Sciatic nerve (tissue), 2 donors: Measurements from ENCODE around the gene RAB1A. TPM values are rescaled to one million over a fixed set of nuclear protein-coding genes. Genes with fewer than 3 reads are reported as not detected.
"Not testable (repeated sequence)": the region's sequence is repeated elsewhere in the genome, so short reads cannot be mapped to it uniquely, and the experiment has no call there.

Experiments
- ATAC-seq: fragments of 200-7000 bp; cut with Tn5 transposase; one replicate; pipeline ENCODE4 v1.9.1; 2020; ENCODE audit warnings: mild to moderate bottlenecking, moderate library complexity
- DNase-seq: peaks from one replicate; pipeline ENCODE4 v3.0.0-alpha.2; 2020; ENCODE audit warnings: low spot score
- intact Hi-C: fragments of 100-400 bp; cut with DNase I; formaldehyde crosslinking; loops from one replicate; pipeline ENCODE4 v1.14.2; 2022
- total RNA-seq: library from RNA; stranded (reverse); fragmentation: NEBNext Ultra II Directional; extraction: Animal tissue kit (Norgen Biotek cat#: 25700); gene quantifications from one replicate; pipeline ENCODE4 v1.2.1, GENCODE V29; 2021
- donor health status: DM: no; HTN: no; CAD: no.
- donor health status: DM: no; HTN: no; CAD: no.

Gene RAB1A
- total RNA-seq, 1 donor from 2014 or later: 100 TPM

DNA sequence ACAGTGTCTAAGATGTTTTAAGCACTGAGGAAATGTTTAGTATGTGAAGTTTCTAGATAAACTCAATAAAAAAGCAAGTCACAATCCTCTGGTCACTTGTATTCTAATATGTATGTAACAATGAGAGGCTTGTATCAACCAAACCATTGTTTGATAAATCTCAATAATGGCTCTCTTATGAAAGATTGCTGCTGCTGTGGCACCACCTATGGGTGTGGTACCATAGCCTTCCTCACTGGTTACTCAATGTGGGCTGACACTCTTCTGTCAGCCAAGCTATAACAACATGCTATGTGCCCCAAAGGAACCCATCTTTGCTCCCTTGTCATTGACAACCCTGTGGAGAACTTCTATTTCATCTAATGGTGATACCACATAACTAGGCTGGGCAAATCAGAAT, 12.6 kb upstream of the RAB1A start:
- no peak for DNase-seq
- ATAC-seq: peak; percentile 48
- intact Hi-C loops: no loop called here

DNA sequence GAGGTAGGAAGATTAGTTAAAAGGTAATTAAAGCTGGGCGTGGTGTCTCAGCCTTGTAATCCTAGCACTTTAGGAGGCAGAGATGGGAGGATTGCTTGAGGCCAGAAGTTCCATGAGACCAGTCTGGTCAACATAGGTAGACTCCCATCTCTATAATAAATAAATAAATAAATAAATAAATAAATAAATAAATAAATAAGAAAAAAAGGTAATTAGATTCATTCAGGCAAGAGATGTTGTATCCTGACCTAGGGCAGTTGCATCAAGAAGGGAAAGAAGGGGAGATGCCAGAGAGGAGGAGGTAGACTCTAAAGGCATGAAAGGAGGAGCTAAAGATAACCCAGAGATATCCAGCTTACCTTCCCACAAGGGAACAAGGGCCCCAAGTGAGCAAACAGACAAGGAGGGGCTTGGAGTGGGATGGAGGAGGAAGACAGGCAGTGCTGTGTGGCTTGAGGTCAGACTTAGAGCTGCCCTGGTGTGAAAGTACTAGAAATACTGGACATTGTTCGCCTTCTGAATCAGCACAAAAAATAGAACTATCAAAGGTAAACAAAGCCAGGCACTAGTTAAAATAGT, 7.4 kb upstream of the RAB1A start:
- ATAC-seq: no peak
- intact Hi-C loops: no loop called here
- no peak for DNase-seq

DNA sequence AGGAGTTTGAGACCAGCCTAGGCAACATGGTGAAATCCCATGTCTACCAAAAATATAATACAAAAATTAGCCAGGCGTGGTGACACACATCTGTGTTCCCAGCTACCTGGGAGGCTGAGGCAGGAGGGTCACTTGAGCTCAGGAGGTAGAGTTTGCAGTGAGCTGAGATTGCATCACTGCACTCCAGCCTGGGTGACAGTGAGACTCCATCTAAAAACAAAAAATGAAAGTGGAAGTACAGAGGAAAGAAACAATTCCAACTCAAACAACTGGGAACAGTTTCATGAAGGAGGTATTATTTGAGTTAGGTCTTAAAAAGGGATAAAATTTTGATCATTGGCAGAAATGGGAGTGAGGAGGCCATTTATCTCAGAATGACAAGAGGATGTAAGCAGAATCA, 6.3 kb upstream of the RAB1A start:
- peak; percentile 53 for ATAC-seq
- intact Hi-C loops: no loop called here
- no peak for DNase-seq

DNA sequence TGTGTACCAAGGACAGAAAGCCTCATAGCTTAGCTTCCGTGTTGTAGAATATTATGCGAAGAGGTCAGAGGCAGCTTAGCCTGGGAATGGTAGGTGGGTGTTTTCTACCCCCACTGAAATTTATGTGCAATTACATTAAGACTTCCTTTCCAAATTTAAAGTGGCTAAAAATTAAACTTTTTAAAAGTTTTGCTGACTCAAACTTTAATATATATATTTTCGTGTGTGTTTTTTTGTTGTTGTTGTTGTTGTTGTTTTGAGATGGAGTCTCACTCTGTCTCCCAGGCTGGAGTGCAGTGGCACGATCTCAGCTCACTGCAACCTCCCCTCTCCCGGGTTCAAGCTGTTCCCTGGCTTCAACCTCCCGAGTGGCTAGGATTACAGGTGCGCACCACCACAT, 4.3 kb upstream of the RAB1A start:
- DNase-seq: no peak
- intact Hi-C loops: no loop called here
- no peak for ATAC-seq

DNA sequence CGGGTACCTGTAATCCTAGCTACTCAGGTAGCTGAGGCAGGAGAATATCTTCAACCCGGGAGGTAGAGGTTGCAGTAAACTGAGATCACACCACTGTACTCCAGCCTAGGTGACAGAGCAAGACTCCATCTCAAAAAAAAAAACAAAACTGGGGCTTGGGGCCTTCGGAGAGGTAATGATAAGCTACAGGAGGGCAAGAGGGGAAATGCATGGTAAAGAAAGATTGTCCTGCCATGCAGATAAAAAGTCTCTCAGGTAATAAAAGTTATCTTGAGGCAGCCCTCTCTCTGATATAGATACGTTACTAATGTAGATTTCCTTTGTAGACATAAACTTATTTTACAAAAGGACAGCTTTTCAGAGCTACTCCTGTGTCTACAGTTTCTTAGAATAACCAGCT, 3.7 kb upstream of the RAB1A start:
- DNase-seq (no peak), ATAC-seq (no peak)
- intact Hi-C loops: no loop called here

DNA sequence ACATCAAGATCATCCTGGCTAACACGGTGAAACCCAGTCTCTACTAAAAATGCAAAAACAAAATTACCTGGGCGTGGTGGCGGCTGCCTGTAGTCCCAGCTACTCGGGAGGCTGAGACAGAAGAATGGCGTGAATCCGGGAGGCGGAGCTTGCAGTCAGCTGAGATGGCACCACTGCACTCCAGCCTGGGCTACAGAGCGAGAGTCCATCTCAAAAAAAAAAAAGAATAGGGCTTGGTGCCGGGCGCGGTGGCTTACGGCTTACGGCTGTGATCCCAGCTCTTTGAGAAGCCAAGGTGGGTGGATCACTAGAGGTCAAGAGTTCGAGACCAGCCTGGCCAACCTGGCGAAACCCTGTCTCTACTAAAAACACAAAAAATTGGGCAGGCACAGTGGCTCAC, 3.0 kb upstream of the RAB1A start:
- ATAC-seq, intact Hi-C loops, DNase-seq: not testable (repeated sequence)

DNA sequence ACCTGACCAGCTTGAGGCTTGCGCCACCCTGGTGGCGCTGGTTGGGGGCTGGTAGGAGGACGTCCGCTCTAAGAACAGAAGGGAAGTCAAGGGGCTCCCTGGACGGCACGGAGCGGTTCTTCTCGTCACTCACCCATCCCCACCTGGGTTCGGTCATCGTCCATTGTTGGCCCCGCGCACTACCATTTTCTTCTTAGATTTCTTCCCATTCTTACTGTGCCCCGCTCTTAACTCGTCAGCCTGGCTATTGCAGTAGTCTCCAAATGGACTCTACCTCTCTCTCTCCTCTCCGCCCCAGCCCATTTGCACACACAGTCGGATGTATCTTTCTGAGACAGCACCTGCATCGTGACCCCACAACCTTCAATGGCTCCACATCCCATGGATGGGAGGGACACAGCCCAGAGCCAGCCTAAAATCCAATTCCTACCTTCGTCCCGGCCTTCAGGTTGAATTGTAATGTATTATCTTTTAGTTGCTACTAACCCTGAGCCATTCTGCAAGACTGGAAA, 814 bp upstream of the RAB1A start:
- intact Hi-C loops: no loop called here
- ATAC-seq (peak; percentile 48), DNase-seq (no peak)

DNA sequence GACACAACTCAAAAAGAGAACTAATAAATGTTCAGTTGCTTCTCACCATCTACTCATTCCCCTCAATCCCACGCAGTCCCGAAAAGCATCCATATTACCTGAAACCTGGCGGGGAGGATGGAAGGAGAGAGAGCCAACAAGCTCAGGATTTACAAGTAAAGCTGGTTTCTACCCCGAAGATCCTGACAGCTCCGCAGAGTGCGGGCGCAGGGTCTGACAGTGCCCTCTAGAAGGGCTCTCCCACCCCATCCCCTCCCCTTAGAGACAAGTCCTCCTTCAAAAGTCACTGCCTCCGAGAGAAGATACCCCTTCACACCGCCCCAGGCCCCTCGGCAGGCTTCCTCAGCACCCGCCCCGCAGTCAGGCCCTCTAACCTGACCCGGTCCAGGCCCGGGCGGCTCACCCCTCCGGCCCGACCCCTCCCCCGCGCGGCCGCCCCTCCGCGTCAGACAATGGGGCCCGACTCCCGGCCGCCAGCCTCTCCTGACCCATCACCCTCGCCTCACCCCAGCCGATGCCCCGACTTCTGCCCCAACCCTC, 550 bp downstream of the RAB1A start:
- intact Hi-C loops: no loop called here
- peak; percentile 45 for ATAC-seq
- peak; percentile 82 for DNase-seq

DNA sequence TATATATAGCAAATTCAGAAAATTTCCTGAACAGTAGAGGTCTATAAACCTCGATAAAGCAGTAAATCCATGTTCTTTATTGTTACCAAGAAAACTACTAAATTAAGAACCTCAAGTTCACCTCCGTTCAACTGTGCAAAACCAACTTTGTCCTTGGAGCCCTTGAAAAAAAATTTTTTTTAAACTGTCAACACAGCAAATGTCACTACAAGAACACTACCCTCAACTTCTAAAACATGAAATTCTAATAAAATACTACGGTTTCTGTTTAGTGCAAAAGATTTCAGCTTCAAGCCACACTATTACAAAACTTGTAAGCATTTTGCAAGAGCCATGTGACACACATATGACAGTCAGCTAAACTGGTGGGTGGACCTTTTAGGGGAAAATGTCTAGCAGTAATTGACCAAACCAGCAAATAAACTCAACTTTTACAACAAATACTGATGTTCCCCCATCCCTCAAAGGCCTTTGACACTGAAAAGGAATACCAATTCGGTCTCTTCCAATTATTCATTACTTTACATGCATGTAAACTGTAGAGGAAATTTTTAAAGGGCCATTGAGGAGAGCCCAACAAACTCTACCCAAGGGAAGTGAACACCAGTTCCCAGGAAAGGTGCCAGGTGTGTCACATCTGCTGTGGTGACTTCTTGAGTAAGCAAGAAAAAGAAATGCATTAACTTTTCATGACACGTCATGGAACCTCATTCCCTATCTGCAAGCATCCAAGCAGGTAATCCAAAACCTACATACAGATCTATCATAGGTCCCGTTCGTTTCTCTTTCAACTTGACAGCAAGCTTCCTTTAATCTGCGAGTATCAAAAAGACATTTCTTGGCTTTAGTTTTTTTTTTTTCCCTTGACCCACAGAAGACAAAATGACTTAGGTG, 1.4 kb downstream of the RAB1A start:
- DNase-seq (no peak), ATAC-seq (no peak)
- intact Hi-C loops: no loop called here

DNA sequence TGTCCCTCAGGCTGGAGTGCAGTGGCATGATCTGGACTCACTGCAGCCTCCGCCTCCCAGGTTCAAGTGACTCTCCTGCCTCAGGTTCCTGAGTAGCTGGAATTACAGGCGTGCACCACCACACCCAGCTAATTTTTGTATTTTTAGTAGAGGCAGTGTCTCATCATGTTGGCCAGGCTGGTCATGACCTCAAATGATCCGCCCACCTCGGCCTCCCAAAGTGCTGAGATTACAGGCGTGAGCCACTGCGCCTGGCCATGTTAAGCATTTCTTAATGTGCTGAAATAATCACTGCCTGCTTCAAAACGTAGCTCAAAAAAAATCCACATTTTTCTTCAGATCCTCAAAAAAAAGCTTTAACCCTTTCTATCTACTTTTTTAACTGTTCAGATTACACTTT, 4.4 kb downstream of the RAB1A start:
- DNase-seq, ATAC-seq, intact Hi-C loops: not testable (repeated sequence)

DNA sequence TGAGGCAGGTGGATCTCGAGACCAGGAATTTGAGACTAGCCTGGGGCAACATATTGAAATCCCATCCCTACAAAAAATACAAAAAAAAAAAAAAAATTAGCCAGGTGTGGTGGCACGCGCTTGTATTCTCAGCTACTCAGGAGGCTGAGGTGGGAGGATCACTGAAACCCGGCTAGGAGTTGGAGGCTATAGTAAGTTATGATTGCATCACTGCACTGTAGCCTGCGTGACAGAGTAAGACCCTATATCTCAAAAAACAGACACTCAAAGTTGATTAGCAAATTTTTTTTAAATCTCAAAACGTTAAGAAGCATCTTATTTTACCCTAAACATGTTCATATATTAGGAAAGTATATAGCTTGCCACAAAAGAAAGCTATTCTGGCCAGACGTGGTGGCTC, 7.6 kb downstream of the RAB1A start:
- intact Hi-C loops: no loop called here
- ATAC-seq (no peak), DNase-seq (no peak)

DNA sequence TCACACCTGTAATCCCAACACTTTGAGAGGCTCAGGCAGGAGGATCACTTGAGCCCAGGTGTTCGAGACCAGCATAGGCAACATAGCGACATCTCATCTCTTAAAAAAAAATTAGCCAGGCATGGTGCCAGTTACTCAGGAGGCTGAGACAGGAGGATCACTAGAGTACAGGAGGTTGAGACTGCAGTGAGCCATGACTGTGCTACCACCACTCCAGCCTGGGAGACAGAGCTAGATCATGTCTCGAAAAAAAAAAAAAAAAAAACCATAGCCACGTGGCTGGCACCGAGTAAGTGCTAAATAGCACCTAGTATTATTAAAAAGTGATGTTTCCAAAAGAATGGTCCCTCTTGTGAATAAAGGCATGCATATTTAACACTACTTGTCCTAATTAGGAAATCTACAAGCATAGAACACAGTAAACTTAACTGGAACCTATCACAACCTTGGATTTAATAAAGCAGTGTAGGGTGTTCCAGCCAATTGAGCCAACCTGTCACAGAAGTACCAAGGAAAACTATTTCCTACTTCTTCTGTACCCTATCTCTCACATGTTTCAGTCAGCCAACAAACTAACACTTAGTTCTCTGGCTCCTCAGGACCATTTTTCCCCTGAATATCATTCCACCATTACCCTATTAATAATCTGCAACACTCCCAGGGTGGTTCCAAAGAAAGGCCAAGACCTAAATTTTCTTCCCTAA, 8.8 kb downstream of the RAB1A start:
- DNase-seq (no peak), ATAC-seq (no peak)
- intact Hi-C loops: no loop called here

DNA sequence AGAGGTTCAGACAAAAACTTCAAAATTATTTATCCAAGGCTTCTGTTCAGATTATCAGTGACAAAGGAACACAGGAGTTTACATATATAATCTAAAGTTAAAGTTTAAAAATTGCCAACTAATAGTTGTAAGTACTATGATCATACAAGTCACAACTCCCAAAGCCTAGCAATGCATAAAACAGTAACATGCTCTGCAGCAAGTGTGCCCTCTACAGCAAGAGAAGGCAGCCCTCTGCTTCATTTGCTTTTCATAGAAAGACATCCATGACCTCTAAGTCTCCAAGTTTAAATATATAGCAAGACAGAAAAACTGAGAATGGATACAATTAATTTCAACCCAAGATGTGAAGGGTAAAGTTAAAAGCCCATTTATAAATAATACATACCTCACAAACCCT, 13.3 kb downstream of the RAB1A start:
- DNase-seq (no peak), ATAC-seq (no peak)
- intact Hi-C loops: no loop called here

DNA sequence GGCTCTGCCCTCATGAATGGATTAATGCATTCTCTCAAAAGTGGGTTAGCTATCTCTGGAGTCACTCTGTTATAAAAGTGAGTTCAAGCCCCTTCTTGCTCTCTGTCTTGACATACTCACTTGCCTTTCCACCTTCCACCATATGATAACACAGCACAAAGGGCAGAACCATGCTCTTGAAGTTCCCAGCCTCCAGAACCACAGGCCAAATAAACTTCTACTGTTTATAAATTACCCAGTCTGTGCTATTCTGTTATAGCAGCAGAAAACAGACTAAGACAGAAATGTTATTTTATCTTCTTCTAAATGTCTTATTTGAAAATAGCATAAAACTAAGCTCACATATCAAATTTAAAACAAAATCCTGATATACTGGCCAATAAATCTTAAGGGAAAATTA, 15.0 kb downstream of the RAB1A start:
- DNase-seq: no peak
- no peak for ATAC-seq
- intact Hi-C loops: no loop called here

DNA sequence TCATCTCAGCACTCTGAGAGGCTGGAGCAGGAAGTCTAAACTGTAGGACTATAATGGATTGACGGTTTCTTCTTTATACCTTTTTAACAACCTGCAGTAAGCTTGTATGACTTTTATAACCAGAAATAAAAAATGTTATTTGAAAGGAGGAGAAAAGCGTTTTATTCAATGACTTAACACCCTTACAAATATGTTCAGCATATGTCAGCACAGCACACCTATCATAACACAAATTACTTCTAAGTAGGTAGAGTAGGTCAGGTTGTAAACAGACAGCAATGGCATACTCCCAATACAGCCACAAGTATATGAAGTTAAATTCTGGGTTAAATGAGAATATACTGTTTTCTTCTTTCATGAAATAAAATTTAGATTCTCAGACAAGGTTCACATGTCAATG, 16.1 kb downstream of the RAB1A start:
- intact Hi-C loops: no loop called here
- ATAC-seq: no peak
- DNase-seq: no peak

DNA sequence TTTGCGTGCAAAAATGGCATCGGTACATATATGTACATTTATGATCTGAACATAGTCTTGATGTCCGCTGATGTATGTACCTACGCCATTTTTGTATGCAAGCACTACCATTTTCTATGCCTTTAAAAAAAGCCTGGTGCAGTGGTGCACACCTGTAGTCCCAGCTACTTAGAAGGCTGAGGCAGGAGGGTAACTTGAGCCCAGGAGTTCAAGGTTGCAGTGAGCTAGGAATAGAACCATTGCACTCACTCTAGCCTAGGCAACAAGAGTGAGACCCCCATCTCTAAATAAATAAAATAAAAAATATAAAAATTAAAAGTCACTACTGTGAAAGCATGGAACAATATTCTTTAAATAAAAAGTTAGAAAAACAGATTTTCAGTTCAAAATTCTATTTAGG, 16.7 kb downstream of the RAB1A start:
- intact Hi-C loops: no loop called here
- ATAC-seq (no peak), DNase-seq (no peak)

DNA sequence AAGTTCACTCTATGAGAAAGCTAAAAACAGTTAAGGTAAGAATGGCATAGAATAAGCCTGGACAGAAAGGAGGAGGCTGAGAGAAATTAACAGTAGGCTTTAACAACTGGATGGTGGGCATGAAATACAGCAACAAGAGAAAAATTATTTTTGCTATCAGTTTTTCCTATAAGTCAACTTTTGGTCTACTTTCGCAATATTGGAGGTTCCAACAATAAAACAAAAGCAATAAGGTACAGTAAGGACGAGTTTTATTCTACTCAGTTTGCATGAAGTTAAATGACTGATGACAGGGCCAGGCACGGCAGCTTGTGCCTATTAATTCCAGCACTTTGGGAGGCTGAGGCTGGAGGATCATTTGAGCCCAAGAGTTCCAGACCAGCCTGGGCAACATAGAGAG, 17.3 kb downstream of the RAB1A start:
- ATAC-seq (no peak), DNase-seq (no peak)
- intact Hi-C loops: no loop called here

DNA sequence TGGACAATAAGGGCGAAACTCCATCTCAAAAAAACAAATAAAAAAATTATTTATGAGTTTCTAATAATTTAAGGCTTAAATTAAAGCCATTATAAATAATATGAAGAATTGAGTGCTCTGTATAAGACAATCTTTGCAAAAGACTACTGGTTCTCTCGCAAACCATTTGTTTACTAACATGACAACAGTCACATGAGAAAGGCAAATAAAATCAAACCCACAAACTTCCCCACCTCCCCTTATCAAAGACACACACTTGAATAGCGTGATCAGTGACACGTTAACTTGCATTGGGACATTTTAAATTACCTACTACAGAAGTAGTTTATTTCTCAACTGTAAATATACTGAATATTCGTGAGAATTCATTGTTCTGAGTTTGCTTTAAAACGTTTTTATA, 21.1 kb downstream of the RAB1A start:
- ATAC-seq (no peak), DNase-seq (no peak)
- intact Hi-C loops: no loop called here

DNA sequence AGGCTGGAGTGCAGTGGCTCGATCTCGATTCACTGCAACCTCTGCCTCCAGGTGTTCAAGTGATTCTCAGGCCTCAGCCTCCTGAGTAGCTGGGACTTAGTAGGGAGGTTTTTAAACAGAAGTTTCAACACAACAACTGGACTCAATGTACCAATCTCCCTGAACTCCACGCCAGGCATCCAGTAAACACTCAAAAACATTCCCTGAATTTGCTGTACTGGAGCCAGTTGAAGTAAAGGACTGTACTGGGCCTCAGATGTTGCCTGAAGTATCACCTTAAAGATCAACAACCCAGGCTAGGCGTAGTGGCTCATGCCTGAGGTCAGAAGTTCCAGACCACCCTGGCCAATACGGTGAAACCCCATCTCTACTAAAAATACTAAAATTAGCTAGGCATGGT, 22.4 kb downstream of the RAB1A start:
- ATAC-seq: no peak
- DNase-seq: no peak
- intact Hi-C loops: no loop called here
